Measurements from ENCODE around the gene SLC8B1.

Gene SLC8B1

GRCh38 chr12:113295886-113296556, 38.9 kb downstream of the SLC8B1 start (continued):
- TF ChIP-seq ZNF580 (tag by site-specific recombination; IDR thresholded peaks at IDR 0.05) (no peak), ZNF677 (tag by site-specific recombination; IDR thresholded peaks at IDR 0.05) (no peak)

DNA sequence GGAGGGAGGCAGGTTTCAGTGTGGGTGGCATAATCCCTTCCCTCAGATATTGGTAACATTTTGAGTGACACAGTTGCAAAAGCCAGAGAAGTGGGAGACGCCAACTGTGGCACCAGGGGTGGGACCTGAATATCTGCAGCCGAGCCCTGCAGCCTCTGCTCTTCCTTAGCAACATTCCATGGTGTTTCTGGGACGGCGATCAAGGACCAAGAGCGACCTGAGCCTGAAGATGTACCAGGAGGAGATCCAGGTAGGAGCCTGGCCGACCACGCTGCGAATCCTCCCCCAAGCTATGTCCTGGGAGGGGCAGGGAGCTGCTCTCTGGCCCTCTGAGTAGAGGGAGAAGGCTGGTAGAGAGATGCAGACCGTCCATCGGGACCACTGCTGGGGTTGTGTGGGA, 41.8 kb downstream of the SLC8B1 start:
- Histone ChIP-seq H3K4me1 (ENCODE audit: control insufficient read depth, insufficient read depth, low read length) (no peaks in the 10 kb centered on the region), H3K27ac (ENCODE audit: extremely low read depth, low read depth, low read length) (no peak overlapping the region), H3K36me3 (ENCODE audit: control insufficient read depth in 2 of 2, insufficient read depth in 1 of 2, low read length in 2 of 2) (peaks cover 0 to 13% of the 10 kb centered on the region in 2 experiments; a peak in 2 of 3 replicates), H3K4me3 (ENCODE audit: low read depth, low read length) (no peak overlapping the region), H3K9me3 (ENCODE audit: control insufficient read depth, insufficient read depth, low read depth, low read length) (no peaks in the 10 kb centered on the region)
- POLR2A ChIA-PET = no interaction called here
- CTCF ChIA-PET = no interaction called here
- no peak for TF ChIP-seq ZNF621 (tag by site-specific recombination; IDR thresholded peaks at IDR 0.05)
- TF ChIP-seq, protein P1, sequence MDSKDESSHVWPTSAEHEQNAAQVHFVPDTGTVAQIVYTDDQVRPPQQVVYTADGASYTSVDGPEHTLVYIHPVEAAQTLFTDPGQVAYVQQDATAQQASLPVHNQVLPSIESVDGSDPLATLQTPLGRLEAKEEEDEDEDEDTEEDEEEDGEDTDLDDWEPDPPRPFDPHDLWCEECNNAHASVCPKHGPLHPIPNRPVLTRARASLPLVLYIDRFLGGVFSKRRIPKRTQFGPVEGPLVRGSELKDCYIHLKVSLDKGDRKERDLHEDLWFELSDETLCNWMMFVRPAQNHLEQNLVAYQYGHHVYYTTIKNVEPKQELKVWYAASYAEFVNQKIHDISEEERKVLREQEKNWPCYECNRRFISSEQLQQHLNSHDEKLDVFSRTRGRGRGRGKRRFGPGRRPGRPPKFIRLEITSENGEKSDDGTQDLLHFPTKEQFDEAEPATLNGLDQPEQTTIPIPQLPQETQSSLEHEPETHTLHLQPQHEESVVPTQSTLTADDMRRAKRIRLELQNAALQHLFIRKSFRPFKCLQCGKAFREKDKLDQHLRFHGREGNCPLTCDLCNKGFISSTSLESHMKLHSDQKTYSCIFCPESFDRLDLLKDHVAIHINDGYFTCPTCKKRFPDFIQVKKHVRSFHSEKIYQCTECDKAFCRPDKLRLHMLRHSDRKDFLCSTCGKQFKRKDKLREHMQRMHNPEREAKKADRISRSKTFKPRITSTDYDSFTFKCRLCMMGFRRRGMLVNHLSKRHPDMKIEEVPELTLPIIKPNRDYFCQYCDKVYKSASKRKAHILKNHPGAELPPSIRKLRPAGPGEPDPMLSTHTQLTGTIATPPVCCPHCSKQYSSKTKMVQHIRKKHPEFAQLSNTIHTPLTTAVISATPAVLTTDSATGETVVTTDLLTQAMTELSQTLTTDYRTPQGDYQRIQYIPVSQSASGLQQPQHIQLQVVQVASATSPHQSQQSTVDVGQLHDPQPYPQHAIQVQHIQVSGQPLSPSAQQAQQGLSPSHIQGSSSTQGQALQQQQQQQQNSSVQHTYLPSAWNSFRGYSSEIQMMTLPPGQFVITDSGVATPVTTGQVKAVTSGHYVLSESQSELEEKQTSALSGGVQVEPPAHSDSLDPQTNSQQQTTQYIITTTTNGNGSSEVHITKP (tag by site-specific recombination; IDR thresholded peaks at IDR 0.05) = peak; percentile 85

- H3K27ac ChIP-seq (ENCODE audit: extremely low read depth, low read depth, low read length) = no peak overlapping the region
- no peaks in the 10 kb centered on the region for H3K9me3 ChIP-seq (ENCODE audit: control insufficient read depth, insufficient read depth, low read depth, low read length)
- ChIA-PET CTCF (no interaction called here), POLR2A (no interaction called here)
- TF ChIP-seq ZNF623 (tag by site-specific recombination; IDR thresholded peaks at IDR 0.05) (no peak), ZBTB21 (tag by site-specific recombination; IDR thresholded peaks at IDR 0.05) (no peak), PRDM4 (tag by site-specific recombination; IDR thresholded peaks at IDR 0.05) (no peak), ZSCAN30 (tag by site-specific recombination; IDR thresholded peaks at IDR 0.05) (no peak), ZSCAN16 (tag by site-specific recombination; IDR thresholded peaks at IDR 0.05) (no peak)
- H3K36me3 ChIP-seq (ENCODE audit: control insufficient read depth in 2 of 2, insufficient read depth in 1 of 2, low read length in 2 of 2) = peaks cover 0 to 13% of the 10 kb centered on the region in 2 experiments; a peak in 2 of 3 replicates
- H3K4me1 ChIP-seq (ENCODE audit: control insufficient read depth, insufficient read depth, low read length) = no peaks in the 10 kb centered on the region
- H3K4me3 ChIP-seq (ENCODE audit: low read depth, low read length) = no peak overlapping the region
These were observed 42.4 kb downstream of the SLC8B1 start for GRCh38 chr12:113292547-113292946.

- Histone ChIP-seq H3K9me3 (ENCODE audit: control insufficient read depth, insufficient read depth, low read depth, low read length) (no peaks in the 10 kb centered on the region), H3K27ac (ENCODE audit: extremely low read depth, low read depth, low read length) (no peak overlapping the region), H3K36me3 (ENCODE audit: control insufficient read depth in 2 of 2, insufficient read depth in 1 of 2, low read length in 2 of 2) (peaks cover 0 to 13% of the 10 kb centered on the region in 2 experiments; a peak in 2 of 3 replicates), H3K4me3 (ENCODE audit: low read depth, low read length) (no peak overlapping the region), H3K4me1 (ENCODE audit: control insufficient read depth, insufficient read depth, low read length) (no peaks in the 10 kb centered on the region)
- ChIA-PET POLR2A (no interaction called here), CTCF (interaction anchor here (0.7 kb wide), 1 partner anchor 32 kb away, joined by 3 read pairs; no protein-coding TSS in a partner anchor)
- TF ChIP-seq, protein P2, sequence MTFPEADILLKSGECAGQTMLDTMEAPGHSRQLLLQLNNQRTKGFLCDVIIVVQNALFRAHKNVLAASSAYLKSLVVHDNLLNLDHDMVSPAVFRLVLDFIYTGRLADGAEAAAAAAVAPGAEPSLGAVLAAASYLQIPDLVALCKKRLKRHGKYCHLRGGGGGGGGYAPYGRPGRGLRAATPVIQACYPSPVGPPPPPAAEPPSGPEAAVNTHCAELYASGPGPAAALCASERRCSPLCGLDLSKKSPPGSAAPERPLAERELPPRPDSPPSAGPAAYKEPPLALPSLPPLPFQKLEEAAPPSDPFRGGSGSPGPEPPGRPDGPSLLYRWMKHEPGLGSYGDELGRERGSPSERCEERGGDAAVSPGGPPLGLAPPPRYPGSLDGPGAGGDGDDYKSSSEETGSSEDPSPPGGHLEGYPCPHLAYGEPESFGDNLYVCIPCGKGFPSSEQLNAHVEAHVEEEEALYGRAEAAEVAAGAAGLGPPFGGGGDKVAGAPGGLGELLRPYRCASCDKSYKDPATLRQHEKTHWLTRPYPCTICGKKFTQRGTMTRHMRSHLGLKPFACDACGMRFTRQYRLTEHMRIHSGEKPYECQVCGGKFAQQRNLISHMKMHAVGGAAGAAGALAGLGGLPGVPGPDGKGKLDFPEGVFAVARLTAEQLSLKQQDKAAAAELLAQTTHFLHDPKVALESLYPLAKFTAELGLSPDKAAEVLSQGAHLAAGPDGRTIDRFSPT (tag by site-specific recombination; IDR thresholded peaks at IDR 0.05) = no peak
- no peak for TF ChIP-seq ZNF660 (tag by site-specific recombination; IDR thresholded peaks at IDR 0.05)
- TF ChIP-seq ZNF670 (tag by site-specific recombination; IDR thresholded peaks at IDR 0.05; ENCODE audit: low read depth) = no peak
These were observed 42.8 kb downstream of the SLC8B1 start for GRCh38 chr12:113292091-113292490.

Data from HEK293 (cell line).